ENCODE data around the gene RARB.

RARB gene

GRCh38 chr3:25531971-25532370 is 103.9 kb downstream of the RARB start:
- DNase-seq (ENCODE audit: low read depth): no peak
- TF ChIP-seq CTCF (conservative IDR thresholded peaks at IDR 0.05; ENCODE audit: low read length): no peak
- no peak overlapping the region for H3K4me3 ChIP-seq (ENCODE audit: low read length)

GRCh38 chr3:25532431-25533162 is 104.5 kb downstream of the RARB start:
- TF ChIP-seq CTCF (conservative IDR thresholded peaks at IDR 0.05; ENCODE audit: low read length): peak; percentile 50
- DNase-seq (ENCODE audit: low read depth): no peak
- no peak overlapping the region for H3K4me3 ChIP-seq (ENCODE audit: low read length)

GRCh38 chr3:25533399-25533798 is 105.3 kb downstream of the RARB start:
- DNase-seq (ENCODE audit: low read depth): no peak
- no peak for TF ChIP-seq CTCF (conservative IDR thresholded peaks at IDR 0.05; ENCODE audit: low read length)
- no peak overlapping the region for H3K4me3 ChIP-seq (ENCODE audit: low read length)

- DNase-seq (ENCODE audit: low read depth): no peak
- H3K4me3 ChIP-seq (ENCODE audit: low read length): no peak overlapping the region
- no peak for TF ChIP-seq CTCF (conservative IDR thresholded peaks at IDR 0.05; ENCODE audit: low read length)
These were observed 105.9 kb downstream of the RARB start for GRCh38 chr3:25534007-25534406.

GRCh38 chr3:25536521-25537391 is 108.7 kb downstream of the RARB start:
- H3K4me3 ChIP-seq (ENCODE audit: low read length): no peak overlapping the region
- peak; percentile 11 for DNase-seq (ENCODE audit: low read depth)
- no peak for TF ChIP-seq CTCF (conservative IDR thresholded peaks at IDR 0.05; ENCODE audit: low read length)

GRCh38 chr3:25537516-25537915 is 109.5 kb downstream of the RARB start:
- no peak for DNase-seq (ENCODE audit: low read depth)
- no peak overlapping the region for H3K4me3 ChIP-seq (ENCODE audit: low read length)
- no peak for TF ChIP-seq CTCF (conservative IDR thresholded peaks at IDR 0.05; ENCODE audit: low read length)

- H3K4me3 ChIP-seq (ENCODE audit: low read length): no peak overlapping the region
- DNase-seq (ENCODE audit: low read depth): no peak
- no peak for TF ChIP-seq CTCF (conservative IDR thresholded peaks at IDR 0.05; ENCODE audit: low read length)
These were observed 112.2 kb downstream of the RARB start for GRCh38 chr3:25540273-25540672.
